Nephron (organoid): ENCODE results near the gene CCDC32.
A peak's percentile ranks its signal among the peaks of the same experiment; 100 is the strongest.

Source experiments
- H3K27ac Mint-ChIP-seq, 3 experiments: 2 replicates each; pipeline ENCODE4 v1.8.0; 2020; ENCODE audit warnings: mixed read lengths in 3 of 3, mild to moderate bottlenecking in 2 of 3, moderate library complexity in 1 of 3
- H3K27me3 Mint-ChIP-seq: 2 replicates; pipeline ENCODE4 v1.8.0; 2021; ENCODE audit warnings: low read depth, mild to moderate bottlenecking, moderate library complexity, mixed read lengths
- H3K36me3 Mint-ChIP-seq: 2 replicates; pipeline ENCODE4 v1.8.0; 2020; ENCODE audit warnings: low read depth, mixed read lengths
- H3K4me1 Mint-ChIP-seq: 2 replicates; pipeline ENCODE4 v1.8.0; 2020; ENCODE audit warnings: mixed read lengths
- H3K4me3 Mint-ChIP-seq, 3 experiments: 2 replicates each; pipeline ENCODE4 v1.8.0; 2020; ENCODE audit warnings: mild to moderate bottlenecking in 3 of 3, mixed read lengths in 3 of 3, moderate library complexity in 2 of 3
- H3K9me3 Mint-ChIP-seq: 2 replicates; pipeline ENCODE4 v1.8.0; 2020; ENCODE audit warnings: mixed read lengths
- CTCF ChIP-seq, 3 experiments: fragments of 200-600 bp; sonication (generic); IDR thresholded peaks; one replicate each; pipeline ENCODE4 v1.5.0; 2021; ENCODE audit warnings: antibody characterized with exemption in 3 of 3; ENCODE audit not compliant: unreplicated experiment in 3 of 3

CCDC32 gene

DNA sequence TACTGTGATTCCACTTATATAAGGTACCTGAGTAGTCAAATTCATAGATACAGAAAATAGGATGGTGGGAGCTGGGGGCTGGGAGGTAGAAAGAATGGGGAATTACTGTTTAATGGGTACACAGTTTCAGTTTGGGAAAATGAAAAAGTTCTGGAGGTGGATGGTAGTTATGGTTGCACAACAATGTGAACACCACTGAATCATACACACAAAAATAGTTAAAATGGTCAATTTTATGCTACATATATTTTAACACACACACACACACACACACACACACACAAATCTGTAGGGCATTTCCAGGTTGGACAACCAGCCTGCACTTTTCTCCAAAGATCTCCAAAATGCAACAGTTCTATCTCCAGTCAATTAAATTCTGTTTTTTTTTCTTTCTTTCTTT, 1.4 kb downstream of the CCDC32 start:
- H3K4me1 Mint-ChIP-seq: peaks cover 29% of the 10 kb centered on the region
- TF ChIP-seq CTCF (IDR thresholded peaks at IDR 0.05; ENCODE audit: unreplicated experiment in 3 of 3): no peak
- H3K9me3 Mint-ChIP-seq: no peaks in the 10 kb centered on the region
- H3K27ac Mint-ChIP-seq: no peak overlapping the region
- no peaks in the 10 kb centered on the region for H3K27me3 Mint-ChIP-seq
- peaks cover 18% of the 10 kb centered on the region for H3K36me3 Mint-ChIP-seq
- peak overlapping the region; percentile 75 to 89 (median 78) for H3K4me3 Mint-ChIP-seq

- Mint-ChIP-seq H3K27ac (no peak overlapping the region), H3K4me3 (peak overlapping the region; percentile 53 to 80 (median 73)), H3K36me3 (peaks cover 23% of the 10 kb centered on the region), H3K9me3 (no peaks in the 10 kb centered on the region), H3K4me1 (peaks cover 28% of the 10 kb centered on the region), H3K27me3 (no peaks in the 10 kb centered on the region)
- no peak for TF ChIP-seq CTCF (IDR thresholded peaks at IDR 0.05; ENCODE audit: unreplicated experiment in 3 of 3)
Measured at GRCh38 chr15:40562691-40563090, 2.2 kb downstream of the CCDC32 start.

DNA sequence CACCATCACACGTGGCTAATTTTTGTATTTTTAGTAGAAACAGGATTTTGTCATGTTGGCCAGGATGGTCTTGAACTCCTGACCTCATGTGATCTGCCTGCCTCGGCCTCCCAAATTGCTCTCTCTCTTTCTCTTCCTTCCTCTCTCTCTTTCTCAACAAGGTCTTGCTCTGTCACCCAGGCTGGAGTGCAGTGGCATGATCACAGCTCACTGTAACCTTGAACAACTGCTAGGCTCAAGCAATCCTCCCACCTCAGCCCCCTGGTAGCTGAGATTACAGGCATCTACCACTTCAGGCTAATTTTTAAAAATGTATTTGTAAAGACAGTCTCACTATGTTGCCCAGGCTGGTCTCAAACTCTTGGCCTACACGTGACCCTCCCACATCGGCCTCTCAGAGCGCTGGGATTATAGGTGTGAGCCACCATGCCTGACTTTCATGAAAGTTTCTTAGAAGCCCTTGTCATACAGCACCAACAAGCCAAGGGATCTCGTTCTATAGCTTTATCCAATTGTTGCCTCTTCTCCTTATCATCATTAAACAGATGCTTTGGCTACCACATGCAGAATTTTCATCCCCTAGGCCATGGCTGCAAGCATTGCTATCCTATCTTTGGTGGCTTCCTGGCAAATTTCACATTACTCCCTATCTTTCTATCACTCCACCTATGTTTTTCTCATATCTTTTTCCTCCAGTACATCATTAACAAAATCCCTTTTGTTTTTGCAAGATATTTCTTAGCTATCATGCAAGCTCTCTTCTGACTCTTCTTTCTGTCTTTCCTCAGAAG, 5.7 kb downstream of the CCDC32 start:
- peaks cover 51% of the 10 kb centered on the region for H3K36me3 Mint-ChIP-seq
- no peak for TF ChIP-seq CTCF (IDR thresholded peaks at IDR 0.05; ENCODE audit: unreplicated experiment in 3 of 3)

GRCh38 chr15:40555876-40556275, 9.0 kb downstream of the CCDC32 start:
- no peak for TF ChIP-seq CTCF (IDR thresholded peaks at IDR 0.05; ENCODE audit: unreplicated experiment in 3 of 3)
- peaks cover 25% of the 10 kb centered on the region for H3K4me1 Mint-ChIP-seq
- no peaks in the 10 kb centered on the region for H3K9me3 Mint-ChIP-seq
- no peak overlapping the region for H3K27ac Mint-ChIP-seq
- H3K4me3 Mint-ChIP-seq: no peak overlapping the region
- peaks cover 59% of the 10 kb centered on the region for H3K36me3 Mint-ChIP-seq
- H3K27me3 Mint-ChIP-seq: peaks cover 5% of the 10 kb centered on the region

More for the DNA sequence above, 5.7 kb downstream of the CCDC32 start:
- no peaks in the 10 kb centered on the region for H3K9me3 Mint-ChIP-seq
- peaks cover 23% of the 10 kb centered on the region for H3K4me1 Mint-ChIP-seq
- no peak overlapping the region for H3K4me3 Mint-ChIP-seq
- H3K27me3 Mint-ChIP-seq: no peaks in the 10 kb centered on the region
- no peak overlapping the region for H3K27ac Mint-ChIP-seq

- TF ChIP-seq CTCF (IDR thresholded peaks at IDR 0.05; ENCODE audit: unreplicated experiment in 3 of 3): no peak
- Mint-ChIP-seq H3K4me3 (no peak overlapping the region), H3K27me3 (peaks cover 5% of the 10 kb centered on the region), H3K36me3 (peaks cover 67% of the 10 kb centered on the region), H3K9me3 (no peaks in the 10 kb centered on the region), H3K4me1 (peaks cover 28% of the 10 kb centered on the region), H3K27ac (peak overlapping the region; percentile 40 to 73 (median 58))
Measured at GRCh38 chr15:40554161-40554525, 10.7 kb downstream of the CCDC32 start.
